Esophagus (tissue), 2 donors: ENCODE measurements around the gene MINAR1. TPM values are rescaled to one million over a fixed set of nuclear protein-coding genes. Genes with fewer than 3 reads are reported as not detected.

Experiments
- H3K27ac ChIP-seq, 2 donors: one replicate each; pipeline ENCODE4 v1.5.1; 2013; ENCODE audit warnings: low read depth in 2 of 2, mild to moderate bottlenecking in 2 of 2, inconsistent platforms in 1 of 2, low read length in 1 of 2, moderate library complexity in 1 of 2
- H3K27me3 ChIP-seq, 2 donors: one replicate each; pipeline ENCODE4 v1.6.1; 2013; ENCODE audit warnings: low read length in 2 of 2, control low read depth in 1 of 2, mild to moderate bottlenecking in 1 of 2; ENCODE audit not compliant: insufficient read depth in 2 of 2, control insufficient read depth in 1 of 2
- H3K36me3 ChIP-seq, 2 donors: one replicate each; pipeline ENCODE4 v1.6.1; 2013; ENCODE audit warnings: low read length in 1 of 2; ENCODE audit not compliant: control insufficient read depth in 2 of 2, insufficient read depth in 2 of 2
- H3K4me1 ChIP-seq, 2 donors: one replicate each; pipeline ENCODE4 v1.6.1; 2013; ENCODE audit warnings: low read length in 1 of 2; ENCODE audit not compliant: control insufficient read depth in 2 of 2, insufficient read depth in 2 of 2
- H3K4me3 ChIP-seq, 2 donors: one replicate each; pipeline ENCODE4 v1.5.1; 2013; ENCODE audit warnings: low read length in 2 of 2, mild to moderate bottlenecking in 2 of 2, low read depth in 1 of 2, moderate library complexity in 1 of 2
- H3K9me3 ChIP-seq, 2 donors: one replicate each; pipeline ENCODE4 v1.6.1; 2013; ENCODE audit warnings: mild to moderate bottlenecking in 2 of 2, low read depth in 1 of 2, low read length in 1 of 2, moderate library complexity in 1 of 2; ENCODE audit not compliant: control insufficient read depth in 2 of 2, insufficient read depth in 1 of 2
- WGBS, 2 donors: extraction: QIAGEN DNeasy Blood & Tissue Kit; methylation state at CpG; one replicate each; pipeline ENCODE4 v1.1.7; 2013; 5-methylcytosine and 5-hydroxymethylcytosine counted together
- polyA plus RNA-seq, 2 donors: library from polyadenylated mRNA; stranded (reverse); fragments of 200-250 nt; gene quantifications; one replicate each; pipeline ENCODE4 v1.2.3, GENCODE V29; 2013
- donor health status: healthy with polysubstance abuse.
- donor health status: Bipolar disorder and iron deficiency.

MINAR1 gene
- polyA plus RNA-seq, 2 donors: 0.11 to 0.29 TPM

DNA sequence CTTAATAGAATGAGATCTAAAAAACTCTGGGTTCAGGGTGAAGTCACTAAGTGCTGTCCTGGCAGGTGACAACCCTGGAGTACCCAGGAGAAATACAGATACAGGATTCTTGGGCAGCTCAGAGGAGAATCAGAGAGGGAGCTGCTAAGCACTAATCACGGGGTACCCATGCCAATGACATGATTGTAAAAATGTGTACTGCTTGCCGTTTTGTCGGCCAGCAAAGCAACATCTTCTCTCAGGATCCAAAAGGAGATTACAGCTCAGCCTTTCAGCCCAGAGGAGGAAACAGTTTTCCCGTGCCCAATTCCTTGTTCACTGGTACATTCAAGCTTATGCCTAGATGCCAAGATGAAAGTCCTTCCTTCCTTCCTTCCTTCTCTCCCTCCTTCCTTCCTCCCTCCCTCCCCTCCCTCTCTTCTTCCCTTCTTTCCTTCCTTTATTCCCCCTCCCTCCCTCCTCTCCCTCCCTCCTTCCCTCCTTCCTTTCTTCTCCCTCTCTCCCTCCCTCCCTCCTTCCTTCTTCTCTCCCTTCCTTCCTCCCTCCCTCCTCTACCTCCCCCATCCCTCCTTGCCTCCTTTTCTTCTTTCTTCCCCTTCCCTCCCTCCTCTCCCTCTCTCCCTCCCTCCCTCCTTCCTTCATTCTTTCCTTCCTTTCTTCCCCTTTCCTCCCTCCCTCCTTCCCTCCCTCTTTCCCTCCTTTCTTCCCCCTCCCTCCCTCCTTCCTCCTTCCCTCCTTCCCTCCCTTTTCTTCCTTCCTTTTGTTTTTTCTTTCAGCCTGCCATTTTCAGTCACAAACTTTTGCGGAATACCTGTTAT lies 4.1 kb upstream of the MINAR1 start:
- H3K36me3 ChIP-seq: no peaks in the 10 kb centered on the region
- H3K4me3 ChIP-seq: no peak overlapping the region
- no peaks in the 10 kb centered on the region for H3K27me3 ChIP-seq
- 53 to 66% methylated on average over 5 of the region's 5 CpGs for WGBS, 2 donors
- no peaks in the 10 kb centered on the region for H3K9me3 ChIP-seq
- no peak overlapping the region for H3K27ac ChIP-seq
- H3K4me1 ChIP-seq: peaks cover 9 to 15% of the 10 kb centered on the region in 2 donors

DNA sequence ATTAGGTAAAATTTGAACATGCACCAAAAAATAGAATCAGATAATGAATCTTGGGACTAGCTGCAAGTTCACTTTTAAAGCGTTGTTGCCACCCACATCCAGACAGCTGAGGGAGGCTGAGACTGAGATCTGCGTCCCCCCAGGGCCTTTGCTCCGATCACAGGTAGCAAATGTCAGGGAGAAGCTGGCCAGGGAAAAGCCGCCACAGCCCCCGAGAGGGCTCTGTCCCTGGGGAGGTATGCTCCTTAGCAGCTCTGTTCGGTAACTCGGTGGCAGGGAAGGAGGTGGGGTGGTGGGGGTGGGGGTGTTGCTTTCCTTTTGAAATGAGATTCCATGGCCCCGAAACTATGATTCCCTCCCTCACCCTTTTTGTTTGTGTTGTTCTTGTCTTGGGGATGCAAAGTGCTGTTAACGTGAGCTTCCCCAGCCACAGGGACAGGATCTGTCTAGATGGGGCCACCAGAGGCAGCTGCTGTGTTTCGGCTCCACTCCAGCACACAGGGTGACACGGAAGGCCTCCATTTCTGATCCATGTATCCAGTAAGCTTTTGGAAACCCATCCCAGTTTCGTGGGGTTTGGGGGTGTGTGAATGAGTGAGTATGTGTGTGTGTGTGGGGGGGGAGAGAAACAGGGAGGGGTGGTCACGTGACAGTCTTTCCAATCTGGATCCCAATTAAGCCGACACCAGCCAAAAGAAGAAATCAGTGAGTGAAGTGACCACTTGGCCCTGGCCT lies 1.1 kb upstream of the MINAR1 start:
- H3K27ac ChIP-seq: no peak overlapping the region
- H3K27me3 ChIP-seq: peaks cover 0 to 3% of the 10 kb centered on the region in 2 donors
- H3K36me3 ChIP-seq: no peaks in the 10 kb centered on the region
- 15 to 20% methylated on average over 14 of the region's 14 CpGs for WGBS, 2 donors
- no peaks in the 10 kb centered on the region for H3K9me3 ChIP-seq
- H3K4me3 ChIP-seq: peak overlapping the region; percentile 33 to 42
- H3K4me1 ChIP-seq: peaks cover 9 to 15% of the 10 kb centered on the region in 2 donors

DNA sequence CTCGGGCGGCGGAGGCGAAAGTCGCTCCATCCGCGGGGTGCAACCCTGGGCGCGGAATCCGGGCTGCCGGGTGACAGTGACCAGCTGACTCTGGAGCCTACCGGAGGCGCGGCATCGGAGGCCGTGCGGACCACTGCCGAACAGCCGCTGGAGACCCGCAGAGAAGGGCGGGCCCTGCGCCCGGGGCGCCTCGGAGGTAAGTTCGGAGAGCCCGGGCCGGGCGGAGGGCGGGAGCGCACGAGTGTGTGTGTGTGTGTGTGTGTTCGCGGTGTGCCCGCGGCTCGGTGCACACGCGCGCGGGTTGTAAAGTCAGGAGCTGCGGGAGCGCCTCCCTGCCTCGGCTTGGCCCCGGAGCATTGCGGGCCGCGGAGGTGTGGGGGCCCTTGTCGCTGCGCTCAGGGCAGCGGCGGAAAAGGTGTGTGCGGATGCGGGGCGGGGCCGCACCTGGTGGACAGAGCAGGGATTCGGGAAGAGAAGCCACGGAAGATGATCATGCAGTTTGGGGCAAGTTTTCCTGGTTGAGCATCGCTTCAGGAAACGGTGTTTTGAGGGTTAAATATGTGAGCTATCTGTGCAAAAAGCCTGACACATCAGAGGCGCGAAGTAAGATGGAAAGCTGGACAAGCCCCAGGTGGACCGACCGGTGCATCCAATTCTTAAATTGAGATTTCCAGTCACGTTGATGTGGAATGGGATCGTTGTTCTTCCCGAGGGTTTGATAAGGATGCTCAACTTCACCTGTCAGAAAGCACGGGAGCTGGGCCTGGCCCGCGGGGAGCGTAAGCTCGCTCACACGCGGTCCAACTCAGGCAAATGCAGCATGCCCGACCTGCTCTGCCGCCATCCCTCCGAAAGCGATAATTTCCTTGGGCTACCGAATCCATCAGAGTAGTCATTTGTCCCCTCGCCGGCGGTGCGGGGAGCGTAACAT lies 474 bp downstream of the MINAR1 start:
- no peaks in the 10 kb centered on the region for H3K36me3 ChIP-seq
- no peaks in the 10 kb centered on the region for H3K9me3 ChIP-seq
- H3K4me3 ChIP-seq: peak overlapping the region; percentile 33 to 42
- no peak overlapping the region for H3K27ac ChIP-seq
- peaks cover 9 to 15% of the 10 kb centered on the region in 2 donors for H3K4me1 ChIP-seq
- WGBS, 2 donors: 5% methylated on average over 76 to 84 of the region's 84 CpGs
- H3K27me3 ChIP-seq: peaks cover 0 to 3% of the 10 kb centered on the region in 2 donors

DNA sequence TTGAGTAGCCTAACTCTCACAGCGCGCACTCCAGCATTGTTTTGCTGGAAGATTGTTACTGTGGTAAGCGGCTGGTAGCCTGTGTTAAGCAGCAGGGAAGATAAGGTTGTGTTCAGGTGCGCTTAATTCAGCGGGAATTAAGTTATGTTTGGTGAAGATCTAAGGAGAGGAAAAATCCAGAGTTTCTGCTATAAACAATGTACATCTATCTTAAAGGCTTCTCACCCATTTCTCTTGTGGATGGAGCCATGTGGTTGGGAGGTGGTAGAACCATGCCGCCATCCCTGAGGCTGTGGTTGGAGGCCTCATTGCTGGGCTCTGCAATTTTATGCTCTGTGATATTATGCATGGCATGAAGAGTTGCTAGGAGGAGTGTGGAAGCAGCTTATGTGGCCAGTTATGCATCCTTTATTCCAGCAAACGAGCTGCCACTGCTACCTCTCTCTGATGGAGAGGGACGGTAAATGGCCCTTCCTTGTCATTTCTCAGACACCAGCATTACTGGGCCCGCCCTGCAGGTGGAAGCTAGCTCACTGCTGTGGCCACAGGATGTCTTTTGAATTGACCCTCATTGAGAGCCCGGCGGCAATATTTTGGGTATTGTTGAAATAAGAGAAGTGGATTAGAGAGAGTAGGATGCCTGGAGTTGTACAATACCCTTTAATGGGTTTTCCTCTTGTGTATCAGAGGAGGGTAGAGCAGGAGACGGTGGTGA lies 1.3 kb downstream of the MINAR1 start:
- peaks cover 0 to 3% of the 10 kb centered on the region in 2 donors for H3K27me3 ChIP-seq

GRCh38 chr15:79434361-79434760 lies 2.2 kb downstream of the MINAR1 start:
- Histone ChIP-seq H3K27me3 (peaks cover 0 to 3% of the 10 kb centered on the region in 2 donors), H3K27ac (no peak overlapping the region), H3K36me3 (no peaks in the 10 kb centered on the region), H3K4me3 (no peak overlapping the region), H3K9me3 (no peaks in the 10 kb centered on the region), H3K4me1 (peaks cover 9 to 15% of the 10 kb centered on the region in 2 donors)
- WGBS, 2 donors: 61 to 65% methylated on average over 3 of the region's 3 CpGs

More for the DNA sequence above, 1.3 kb downstream of the MINAR1 start:
- H3K4me1 ChIP-seq: peaks cover 9 to 15% of the 10 kb centered on the region in 2 donors
- WGBS, 2 donors: 49 to 58% methylated on average over 12 of the region's 12 CpGs
- no peak overlapping the region for H3K4me3 ChIP-seq
- H3K9me3 ChIP-seq: no peaks in the 10 kb centered on the region
- H3K27ac ChIP-seq: no peak overlapping the region
- H3K36me3 ChIP-seq: no peaks in the 10 kb centered on the region

DNA sequence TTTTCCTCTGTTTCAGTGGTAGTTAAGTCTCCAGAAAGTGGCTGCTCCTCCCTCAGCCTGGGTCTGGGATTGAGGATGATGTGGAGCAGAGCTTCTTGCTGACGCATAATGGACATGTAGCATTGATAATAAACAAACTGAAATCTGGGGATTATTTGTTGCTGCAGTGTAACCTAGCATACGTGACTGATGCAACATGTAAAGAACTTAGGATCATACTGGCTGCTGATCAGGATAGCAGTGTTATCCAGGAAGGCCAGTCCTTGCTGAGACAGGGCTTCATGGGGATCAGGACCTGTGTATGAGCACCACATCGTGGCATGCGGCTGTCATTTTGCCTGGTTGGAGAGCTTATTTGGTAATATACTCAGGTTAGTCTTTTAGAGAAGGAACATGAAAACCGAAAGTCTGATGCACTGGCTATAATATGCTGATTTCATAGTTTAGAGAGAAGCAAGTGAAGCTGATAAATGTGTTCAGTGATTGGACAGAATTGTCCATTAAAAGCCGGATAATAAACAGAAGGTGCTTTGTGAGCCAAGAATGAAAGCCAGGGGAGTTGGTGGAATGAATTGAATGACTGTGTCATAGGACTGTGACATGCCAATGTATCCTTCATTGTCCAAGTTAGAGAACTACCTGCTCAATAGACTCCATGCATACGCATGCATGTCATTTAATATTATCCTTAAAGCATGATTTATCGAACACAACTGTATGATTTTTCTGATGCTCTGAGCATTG lies 4.1 kb downstream of the MINAR1 start:
- H3K36me3 ChIP-seq: no peaks in the 10 kb centered on the region
- no peak overlapping the region for H3K27ac ChIP-seq
- no peak overlapping the region for H3K4me3 ChIP-seq
- H3K27me3 ChIP-seq: peaks cover 0 to 3% of the 10 kb centered on the region in 2 donors
- no peaks in the 10 kb centered on the region for H3K9me3 ChIP-seq
- peaks cover 9 to 15% of the 10 kb centered on the region in 2 donors for H3K4me1 ChIP-seq
- WGBS, 2 donors: 74 to 76% methylated on average over 8 of the region's 8 CpGs

DNA sequence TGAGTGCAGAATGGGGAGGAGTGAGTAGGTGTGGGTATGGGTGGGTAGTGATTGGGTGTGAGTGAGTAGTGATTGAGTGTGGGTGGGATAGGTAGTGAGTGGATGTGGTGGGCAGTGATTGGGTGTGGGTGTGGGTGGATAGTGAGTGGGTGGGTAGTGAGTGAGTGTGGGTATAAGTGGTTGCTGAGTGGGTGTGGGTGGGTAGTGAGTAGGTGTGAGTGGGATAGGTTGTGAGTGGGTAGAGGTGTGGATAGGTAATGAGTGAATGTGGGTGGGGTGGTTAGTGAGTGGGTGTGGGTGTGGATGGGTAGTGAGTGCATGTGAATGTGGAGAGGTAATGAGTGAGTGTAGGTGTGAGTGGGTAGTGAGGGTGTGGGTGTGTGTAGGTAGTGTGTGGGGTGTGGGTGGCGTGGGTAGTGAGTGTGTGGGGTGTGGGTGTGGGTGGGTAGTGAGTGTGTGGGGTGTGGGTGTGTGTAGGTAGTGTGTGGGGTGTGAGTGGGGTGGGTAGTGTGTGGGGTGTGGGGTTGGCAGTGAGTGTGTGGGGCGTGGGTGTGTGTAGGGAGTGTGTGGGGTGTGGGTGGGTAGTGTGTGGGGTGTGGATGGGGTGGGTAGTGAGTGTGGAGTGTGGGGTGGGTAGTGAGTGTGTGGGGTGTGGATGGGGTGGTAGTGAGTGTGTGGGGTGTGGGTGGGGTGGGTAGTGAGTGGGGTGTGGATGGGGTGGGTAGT lies 5.3 kb downstream of the MINAR1 start:
- Histone ChIP-seq H3K4me3 (no peak overlapping the region), H3K4me1 (peaks cover under 1 to 4% of the 10 kb centered on the region in 2 donors), H3K9me3 (no peaks in the 10 kb centered on the region), H3K27ac (no peak overlapping the region), H3K27me3 (peaks cover 0 to 3% of the 10 kb centered on the region in 2 donors), H3K36me3 (no peaks in the 10 kb centered on the region)
- 83 to 100% methylated on average over 2 of the region's 2 CpGs for WGBS, 2 donors

DNA sequence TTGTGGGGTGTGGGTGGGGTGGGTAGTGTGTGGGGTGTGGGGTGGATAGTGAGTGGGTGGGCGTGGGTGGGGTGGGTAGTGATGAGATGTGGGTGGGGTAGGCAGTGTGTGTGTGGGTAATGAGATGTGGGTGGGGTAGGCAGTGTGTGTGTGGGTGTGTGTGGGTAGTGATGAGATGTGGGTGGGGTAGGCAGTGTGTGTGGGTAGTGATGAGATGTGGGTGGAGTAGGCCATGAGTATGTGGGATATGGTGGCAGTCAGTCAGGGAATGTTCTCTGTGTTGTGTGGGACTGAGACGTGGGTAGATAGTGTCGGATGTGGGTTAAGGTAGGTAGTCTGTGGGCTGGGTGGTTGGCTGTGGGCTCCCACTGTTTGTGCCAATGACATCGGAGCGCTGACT lies 7.1 kb downstream of the MINAR1 start:
- Histone ChIP-seq H3K9me3 (no peaks in the 10 kb centered on the region), H3K4me1 (no peaks in the 10 kb centered on the region), H3K27me3 (peaks cover 0 to 3% of the 10 kb centered on the region in 2 donors), H3K4me3 (no peak overlapping the region), H3K27ac (no peak overlapping the region), H3K36me3 (no peaks in the 10 kb centered on the region)
- 80 to 92% methylated on average over 5 of the region's 5 CpGs for WGBS, 2 donors
